HepG2 (cell line): ENCODE data around the gene KRTAP10-2. TPM values are rescaled to one million over a fixed set of nuclear protein-coding genes. Genes with fewer than 3 reads are reported as not detected.

Experiments
- ATAC-seq: fragments of 200-7000 bp; cut with Tn5 transposase; 3 replicates; pipeline ENCODE4 v1.9.1; 2020; ENCODE audit warnings: mild to moderate bottlenecking, moderate library complexity
- BruUV-seq: library from RNA; stranded (reverse); fragments of 400-500 nt; replicated peaks from 2 replicates; lab custom pipeline; 2021; lab: Mats Ljungman, UMichigan
- CTCF ChIA-PET: fragments of 300-600 bp; formaldehyde crosslinking; extraction: SDS; loops from one replicate; lab custom pipeline; 2021; ENCODE audit warnings: low total read pairs, inconsistent platforms, low intra/inter-chr PET ratio; lab: Yijun Ruan, JAX
- POLR2A ChIA-PET: fragments of 350-600 bp; sonication (Branson Sonifier 250); formaldehyde crosslinking; loops from one replicate; lab custom pipeline; 2020; ENCODE audit warnings: antibody characterized with exemption, inconsistent platforms; lab: Yijun Ruan, JAX
- DNase-seq: peaks from one replicate; pipeline ENCODE4 v3.0.0-alpha.2; 2015; ENCODE audit warnings: low spot score
- FAIRE-seq: peaks from 3 replicates; lab custom pipeline; 2011; peaks lifted over from hg19 to GRCh38; lab: Jason Lieb, UNC
- H2AFZ ChIP-seq: one replicate; pipeline ENCODE4 v1.6.1; 2011; ENCODE audit warnings: low read length, inconsistent platforms
- H3K27ac ChIP-seq: fragments of 300-600 bp; 3 replicates; pipeline ENCODE4 v1.8.0; 2011; ENCODE audit warnings: mixed run types, mild to moderate bottlenecking, mixed read lengths, low read length, inconsistent platforms; ENCODE audit not compliant: insufficient read depth; ENCODE audit errors: extremely low read length
- H3K27me3 ChIP-seq, 2 experiments: fragments of 200-600 bp in 1 of 2; 2 replicates in 1 of 2; 3 replicates in 1 of 2; pipeline versions ENCODE4 v1.6.0 to v1.8.0; 2011; ENCODE audit warnings: low read length in 2 of 2, mild to moderate bottlenecking in 2 of 2, moderate library complexity in 2 of 2, inconsistent platforms in 1 of 2; ENCODE audit not compliant: insufficient read depth in 2 of 2, control insufficient read depth in 1 of 2
- H3K36me3 ChIP-seq, 2 experiments: fragments of 200-600 bp in 1 of 2; replicated peaks in 1 of 2; 2 replicates in 1 of 2; 3 replicates in 1 of 2; pipeline versions ENCODE4 v1.5.1 to v1.8.0; 2011; ENCODE audit warnings: low read length in 2 of 2, inconsistent platforms in 1 of 2; ENCODE audit not compliant: insufficient read depth in 2 of 2, control insufficient read depth in 1 of 2
- H3K4me1 ChIP-seq: 2 replicates; pipeline ENCODE4 v1.5.1; 2012; ENCODE audit warnings: low read length, inconsistent platforms; ENCODE audit not compliant: insufficient read depth
- H3K4me2 ChIP-seq: 2 replicates; pipeline ENCODE4 v1.6.0; 2011; ENCODE audit warnings: low read depth, low read length, inconsistent platforms
- H3K4me3 ChIP-seq, 3 experiments: fragments of 200-600 bp in 1 of 3; sonication (generic), shearing (Covaris generic) in 1 of 3; replicated peaks in 1 of 3; 2 replicates each; pipeline ENCODE4 v1.5.1; 2011 to 2016; ENCODE audit warnings: low read length in 3 of 3, inconsistent platforms in 2 of 3, low read depth in 2 of 3, mild to moderate bottlenecking in 2 of 3, control low read depth in 1 of 3, mixed read lengths in 1 of 3; ENCODE audit not compliant: insufficient read depth in 1 of 3
- H3K79me2 ChIP-seq: one replicate; pipeline ENCODE4 v1.6.1; 2011; ENCODE audit warnings: low read length, inconsistent platforms; ENCODE audit not compliant: insufficient read depth
- H3K9ac ChIP-seq: 2 replicates; pipeline ENCODE4 v1.6.0; 2011; ENCODE audit warnings: mild to moderate bottlenecking, low read depth, low read length, inconsistent platforms; ENCODE audit not compliant: insufficient read depth
- H3K9me3 ChIP-seq: 2 replicates; pipeline ENCODE4 v1.5.1; 2012; ENCODE audit warnings: mild to moderate bottlenecking, low read length
- H4K20me1 ChIP-seq: 2 replicates; pipeline ENCODE4 v1.6.0; 2011; ENCODE audit warnings: inconsistent platforms, mild to moderate bottlenecking, low read length, moderate library complexity; ENCODE audit not compliant: insufficient read depth
- GPBP1L1 ChIP-seq: sonication (generic); formaldehyde crosslinking; IDR thresholded peaks from 2 replicates; pipeline ENCODE4 v1.5.0; 2020; ENCODE audit warnings: mild to moderate bottlenecking, missing genetic modification reagents
- HMGA1 ChIP-seq: sonication (generic); formaldehyde crosslinking; conservative IDR thresholded peaks from 2 replicates; pipeline ENCODE4 v1.4.0; 2020; ENCODE audit warnings: missing genetic modification reagents
- SMAD3 ChIP-seq: sonication (generic); formaldehyde crosslinking; IDR thresholded peaks from 2 replicates; pipeline ENCODE4 v1.4.0; 2020; ENCODE audit warnings: missing genetic modification reagents
- THAP11 ChIP-seq: IDR thresholded peaks from 2 replicates; pipeline ENCODE4 v1.6.1; 2016; ENCODE audit warnings: missing biosample characterization, missing genetic modification reagents
- TRIM24 ChIP-seq: sonication (generic); formaldehyde crosslinking; IDR thresholded peaks from 2 replicates; pipeline ENCODE4 v1.8.0; 2022; ENCODE audit warnings: mild to moderate bottlenecking, missing genetic modification reagents
- ZNF605 ChIP-seq: sonication (generic); formaldehyde crosslinking; IDR thresholded peaks from 2 replicates; pipeline ENCODE4 v1.8.0; 2022; ENCODE audit warnings: mild to moderate bottlenecking, missing genetic modification reagents
- ZNF614 ChIP-seq: IDR thresholded peaks from 2 replicates; pipeline ENCODE4 v1.6.1; 2018; ENCODE audit warnings: missing biosample characterization, missing genetic modification reagents, inconsistent platforms, borderline replicate concordance
- WGBS: methylation state at CpG from one replicate; pipeline ENCODE4 v1.1.6; 2017; ENCODE audit warnings: low lambda C conversion rate; 5-methylcytosine and 5-hydroxymethylcytosine counted together
- in situ Hi-C: cut with HindIII; loops from 2 replicates; pipeline ENCODE4 v1.10.0; 2017; ENCODE audit warnings: low pct_unique_long_range_greater_than_20kb; ENCODE audit not compliant: extremely low pct_ligation_motif_present
- intact Hi-C: fragments of 100-400 bp; cut with micrococcal nuclease; formaldehyde crosslinking; loops from one replicate; pipeline ENCODE4 v1.10.0; 2022; ENCODE audit not compliant: unreplicated experiment
- polyA plus RNA-seq, 8 experiments: library from polyadenylated mRNA; depleted of rRNA in 3 of 8; stranded (reverse) in 7 of 8; unstranded in 1 of 8; fragments of >200 nt; fragmentation: Illumina TruSeq in 4 of 8; extraction: Trizol in 4 of 8; gene quantifications; 2 replicates each; pipeline versions ENCODE4 v1.2.1 to v1.2.3, GENCODE V29; 2011 to 2016; ENCODE audit warnings: low read depth in 4 of 8, missing spikeins in 1 of 8, mixed read lengths in 1 of 8; ENCODE audit not compliant: insufficient read depth in 1 of 8
- total RNA-seq, 5 experiments: library from RNA; depleted of rRNA; stranded (reverse); fragments of >200 nt; fragmentation: Illumina TruSeq; extraction: Trizol; gene quantifications; 2 replicates each; pipeline ENCODE4 v1.2.3, GENCODE V29; 2016; ENCODE audit warnings: low read depth in 1 of 5

Gene KRTAP10-2
- total and polyA plus RNA-seq, 2 of the 13 experiments (the other 11 are each of a cell fraction or from before 2014, with no cell fraction given): not detected

GRCh38 chr21:44571296-44571695 is 20.0 kb upstream of the KRTAP10-2 start:
- Histone ChIP-seq H3K4me1 (peaks cover 32% of the 10 kb centered on the region), H2AFZ (no peak overlapping the region), H3K4me3 (no peak overlapping the region), H3K27me3 (no peaks in the 10 kb centered on the region; a peak in 1 of 5 replicates), H3K27ac (no peak overlapping the region), H3K36me3 (no peaks in the 10 kb centered on the region), H3K4me2 (no peak overlapping the region), H3K9me3 (peaks cover 9% of the 10 kb centered on the region), H3K79me2 (no peaks in the 10 kb centered on the region), H3K9ac (no peak overlapping the region), H4K20me1 (no peaks in the 10 kb centered on the region)
- ChIA-PET CTCF (no interaction called here), POLR2A (no interaction called here)
- TF ChIP-seq TRIM24: no peak
- no peak for TF ChIP-seq GPBP1L1
- no peak for TF ChIP-seq THAP11 (CRISPR knock-in tag)
- TF ChIP-seq SMAD3 (CRISPR knock-in tag): no peak
- no peak for TF ChIP-seq HMGA1
- TF ChIP-seq ZNF605 (CRISPR knock-in tag): peak; percentile 100
- intact Hi-C loops: no loop called here
- in situ Hi-C loops: no loop called here
- ATAC-seq: no peak
- no TSS peak for BruUV-seq
- no peak for FAIRE-seq
- 39% methylated on average over 3 of the region's 4 CpGs for WGBS
- no peak for DNase-seq

- in situ Hi-C loops: no loop called here
- no peak for FAIRE-seq
Measured at GRCh38 chr21:44569861-44570517, 18.7 kb upstream of the KRTAP10-2 start.

More at GRCh38 chr21:44569861-44570517, 18.7 kb upstream of the KRTAP10-2 start:
- no peaks in the 10 kb centered on the region; a peak in 1 of 5 replicates for H3K27me3 ChIP-seq
- no peak overlapping the region for H3K4me3 ChIP-seq
- intact Hi-C loops: no loop called here
- H3K27ac ChIP-seq: no peak overlapping the region
- H3K36me3 ChIP-seq: no peaks in the 10 kb centered on the region
- H3K9me3 ChIP-seq: peaks cover 9% of the 10 kb centered on the region
- ChIA-PET CTCF (no interaction called here), POLR2A (no interaction called here)
- peaks cover 25% of the 10 kb centered on the region for H3K4me1 ChIP-seq
- no peak for ATAC-seq
- no peak for TF ChIP-seq ZNF614 (CRISPR knock-in tag)
- H3K9ac ChIP-seq: no peak overlapping the region
- no peak overlapping the region for H2AFZ ChIP-seq
- no peak overlapping the region for H3K4me2 ChIP-seq
- H3K79me2 ChIP-seq: no peaks in the 10 kb centered on the region
- WGBS: 44% methylated on average over 7 of the region's 12 CpGs
- no peaks in the 10 kb centered on the region for H4K20me1 ChIP-seq
- BruUV-seq: no TSS peak
- DNase-seq: no peak
